H9 (cell line): ENCODE results near the gene ZNF382. TPM values are rescaled to one million over a fixed set of nuclear protein-coding genes. Genes with fewer than 3 reads are reported as not detected.

Experiments used
- DNase-seq: peaks from one replicate; pipeline ENCODE4 v3.0.0-alpha.2; 2017
- H2AFZ ChIP-seq: one replicate; pipeline ENCODE4 v1.6.1; 2013; ENCODE audit warnings: mild to moderate bottlenecking, low read length, control low read depth, moderate library complexity
- H2AK5ac ChIP-seq: 2 replicates; pipeline ENCODE4 v1.6.1; 2013; ENCODE audit warnings: low read length, control low read depth, mixed read lengths; ENCODE audit not compliant: insufficient read length
- H2BK120ac ChIP-seq: one replicate; pipeline ENCODE4 v1.6.1; 2013; ENCODE audit warnings: low read depth, mild to moderate bottlenecking, low read length, control low read depth, inconsistent platforms; ENCODE audit not compliant: poor library complexity, severe bottlenecking
- H2BK12ac ChIP-seq: 2 replicates; pipeline ENCODE4 v1.6.1; 2013; ENCODE audit warnings: low read length, control low read depth, mixed read lengths, low read depth; ENCODE audit not compliant: insufficient read length
- H2BK15ac ChIP-seq: 2 replicates; pipeline ENCODE4 v1.6.1; 2013; ENCODE audit warnings: low read depth, low read length, control low read depth
- H2BK20ac ChIP-seq: one replicate; pipeline ENCODE4 v1.6.1; 2013; ENCODE audit warnings: low read depth, mild to moderate bottlenecking, low read length, control low read depth, inconsistent platforms; ENCODE audit not compliant: poor library complexity, severe bottlenecking
- H2BK5ac ChIP-seq: 2 replicates; pipeline ENCODE4 v1.6.1; 2013; ENCODE audit warnings: low read length, control low read depth, mixed read lengths; ENCODE audit not compliant: insufficient read length
- H3K14ac ChIP-seq: 2 replicates; pipeline ENCODE4 v1.6.1; 2013; ENCODE audit warnings: low read length, control low read depth; ENCODE audit not compliant: insufficient read depth
- H3K18ac ChIP-seq: 2 replicates; pipeline ENCODE4 v1.6.1; 2013; ENCODE audit warnings: low read depth, mild to moderate bottlenecking, mixed read lengths, low read length, control low read depth; ENCODE audit not compliant: insufficient read length
- H3K23ac ChIP-seq: 2 replicates; pipeline ENCODE4 v1.6.1; 2013; ENCODE audit warnings: low read length, control low read depth, mixed read lengths, low read depth; ENCODE audit not compliant: insufficient read length
- H3K23me2 ChIP-seq: 2 replicates; pipeline ENCODE4 v1.6.1; 2013; ENCODE audit warnings: low read depth, mild to moderate bottlenecking, mixed read lengths, low read length, control low read depth; ENCODE audit not compliant: insufficient read length, poor library complexity, severe bottlenecking
- H3K27ac ChIP-seq: 2 replicates; pipeline ENCODE4 v1.5.1; 2013; ENCODE audit warnings: low read length, control low read depth, mixed read lengths, low read depth; ENCODE audit not compliant: insufficient read length
- H3K27me3 ChIP-seq: 2 replicates; pipeline ENCODE4 v1.6.1; 2013; ENCODE audit warnings: low read length, control low read depth, inconsistent platforms; ENCODE audit not compliant: insufficient read depth
- H3K4ac ChIP-seq: 2 replicates; pipeline ENCODE4 v1.6.1; 2013; ENCODE audit warnings: low read depth, mild to moderate bottlenecking, control low read depth, inconsistent platforms, low read length, moderate library complexity
- H3K4me1 ChIP-seq: 2 replicates; pipeline ENCODE4 v1.6.1; 2013; ENCODE audit warnings: low read length, control low read depth, inconsistent platforms; ENCODE audit not compliant: insufficient read depth
- H3K4me2 ChIP-seq: 2 replicates; pipeline ENCODE4 v1.6.1; 2013; ENCODE audit warnings: low read length, control low read depth, mixed read lengths; ENCODE audit not compliant: insufficient read length, insufficient read depth
- H3K56ac ChIP-seq: 2 replicates; pipeline ENCODE4 v1.6.1; 2013; ENCODE audit warnings: low read depth, mild to moderate bottlenecking, mixed read lengths, low read length, control low read depth; ENCODE audit not compliant: insufficient read length
- H3K79me1 ChIP-seq: 2 replicates; pipeline ENCODE4 v1.6.1; 2013; ENCODE audit warnings: low read depth, mild to moderate bottlenecking, moderate library complexity, low read length, control low read depth, inconsistent platforms; ENCODE audit not compliant: insufficient read depth, poor library complexity, severe bottlenecking
- H3K79me2 ChIP-seq: 2 replicates; pipeline ENCODE4 v1.6.1; 2013; ENCODE audit warnings: low read length, control low read depth, inconsistent platforms; ENCODE audit not compliant: insufficient read depth
- H3K9ac ChIP-seq: 2 replicates; pipeline ENCODE4 v1.6.1; 2013; ENCODE audit warnings: low read length, control low read depth, mixed read lengths; ENCODE audit not compliant: insufficient read length; ENCODE audit errors: extremely low read depth
- H3K9me3 ChIP-seq: one replicate; pipeline ENCODE4 v1.6.1; 2013; ENCODE audit warnings: low read depth, low read length, inconsistent platforms; ENCODE audit not compliant: control insufficient read depth
- H3T11ph ChIP-seq: one replicate; pipeline ENCODE4 v1.6.1; 2013; ENCODE audit warnings: mild to moderate bottlenecking, low read length, control low read depth, inconsistent platforms
- H4K20me1 ChIP-seq: one replicate; pipeline ENCODE4 v1.6.1; 2013; ENCODE audit not compliant: control insufficient read depth, insufficient read length, insufficient read depth
- H4K5ac ChIP-seq: 2 replicates; pipeline ENCODE4 v1.6.1; 2013; ENCODE audit warnings: low read depth, mild to moderate bottlenecking, mixed read lengths, low read length, control low read depth; ENCODE audit not compliant: insufficient read length
- H4K8ac ChIP-seq: replicated peaks from 2 replicates; pipeline ENCODE4 v1.6.1; 2013; ENCODE audit warnings: low read length, control low read depth, mixed read lengths, low read depth; ENCODE audit not compliant: insufficient read length
- H4K91ac ChIP-seq: 2 replicates; pipeline ENCODE4 v1.6.1; 2013; ENCODE audit warnings: low read depth, mild to moderate bottlenecking, moderate library complexity, mixed read lengths, low read length, control low read depth; ENCODE audit not compliant: insufficient read length
- H3K27ac Mint-ChIP-seq, 3 experiments: 2 replicates in 2 of 3; 3 replicates in 1 of 3; pipeline ENCODE4 v1.8.0; 2020 to 2021; ENCODE audit warnings: mixed read lengths in 3 of 3, mild to moderate bottlenecking in 1 of 3, moderate library complexity in 1 of 3
- H3K27me3 Mint-ChIP-seq: 2 replicates; pipeline ENCODE4 v1.8.0; 2021; ENCODE audit warnings: low read depth, mild to moderate bottlenecking, moderate library complexity, mixed read lengths
- H3K36me3 Mint-ChIP-seq, 3 experiments: 2 replicates in 2 of 3; 3 replicates in 1 of 3; pipeline ENCODE4 v1.8.0; 2020 to 2021; ENCODE audit warnings: low read depth in 3 of 3, mixed read lengths in 3 of 3; ENCODE audit not compliant: insufficient read depth in 1 of 3
- H3K4me1 Mint-ChIP-seq, 2 experiments: 2 replicates each; pipeline ENCODE4 v1.8.0; 2020; ENCODE audit warnings: mixed read lengths in 2 of 2
- H3K4me3 Mint-ChIP-seq, 2 experiments: 2 replicates in 1 of 2; 3 replicates in 1 of 2; pipeline ENCODE4 v1.8.0; 2020 to 2021; ENCODE audit warnings: mild to moderate bottlenecking in 2 of 2, mixed read lengths in 2 of 2, moderate library complexity in 1 of 2
- H3K9me3 Mint-ChIP-seq, 2 experiments: 2 replicates in 1 of 2; 3 replicates in 1 of 2; pipeline ENCODE4 v1.8.0; 2020; ENCODE audit warnings: mild to moderate bottlenecking in 2 of 2, mixed read lengths in 2 of 2, moderate library complexity in 1 of 2
- WGBS: extraction: QIAGEN DNeasy Blood & Tissue Kit; methylation state at CpG from one replicate; pipeline ENCODE4 v1.1.7; 2013; ENCODE audit warnings: missing lambda C conversion rate, low lambda C conversion rate, mixed read lengths; ENCODE audit not compliant: insufficient read length; ENCODE audit errors: extremely low coverage; 5-methylcytosine and 5-hydroxymethylcytosine counted together
- total RNA-seq: library from RNA; stranded (reverse); gene quantifications from 2 replicates; pipeline ENCODE4 v1.2.1, GENCODE V29; 2021
- TF ChIP-seq, protein P1 (sequence below): fragments of 200-600 bp; sonication (generic); conservative IDR thresholded peaks from 3 replicates; pipeline ENCODE4 v1.8.0; 2021; ENCODE audit warnings: antibody characterized with exemption, mild to moderate bottlenecking

ZNF382 gene
- total RNA-seq, 1 experiment from 2014 or later = 10.8 TPM

- H3T11ph ChIP-seq = no peak overlapping the region
- no CpG with 5 or more reads among the region's 2 CpGs for WGBS
- H3K18ac ChIP-seq = no peak overlapping the region
- H3K79me2 ChIP-seq = peaks cover 1% of the 10 kb centered on the region; the same call in 1 of the 2 replicates
- no peak overlapping the region for H4K8ac ChIP-seq
- H4K5ac ChIP-seq = no peak overlapping the region
- Mint-ChIP-seq H3K27me3 (no peaks in the 10 kb centered on the region), H3K36me3 (peaks cover 14 to 58% (median 33%) of the 10 kb centered on the region in 3 experiments), H3K4me1 (peaks cover 0 to under 1% of the 10 kb centered on the region in 2 experiments; a peak in 2 of 4 replicates), H3K27ac (no peak overlapping the region), H3K4me3 (no peak overlapping the region), H3K9me3 (peaks cover 4 to 64% of the 10 kb centered on the region in 2 experiments; a peak in 4 of 5 replicates)
- H3K9ac ChIP-seq = no peak overlapping the region
- no peak overlapping the region for H2BK5ac ChIP-seq
- H3K9me3 ChIP-seq = no peaks in the 10 kb centered on the region
- H2BK12ac ChIP-seq = no peak overlapping the region
- H3K23ac ChIP-seq = no peak overlapping the region
- no peak overlapping the region for H3K4me2 ChIP-seq
- no peak overlapping the region for H2AK5ac ChIP-seq
- H2BK120ac ChIP-seq = no peak overlapping the region
- no peak overlapping the region for H4K91ac ChIP-seq
- no peak overlapping the region for H3K27ac ChIP-seq
- no peaks in the 10 kb centered on the region for H3K23me2 ChIP-seq
- no peak overlapping the region for H2AFZ ChIP-seq
- H3K79me1 ChIP-seq = no peaks in the 10 kb centered on the region
- H2BK15ac ChIP-seq = no peak overlapping the region
- no peak overlapping the region for H3K56ac ChIP-seq
- no peak overlapping the region for H2BK20ac ChIP-seq
- H3K27me3 ChIP-seq = no peaks in the 10 kb centered on the region
- DNase-seq = no peak
- no peak overlapping the region for H3K14ac ChIP-seq
- H3K4ac ChIP-seq = no peak overlapping the region
- no peaks in the 10 kb centered on the region for H3K4me1 ChIP-seq
- H4K20me1 ChIP-seq = no peaks in the 10 kb centered on the region
- TF ChIP-seq, protein P1, sequence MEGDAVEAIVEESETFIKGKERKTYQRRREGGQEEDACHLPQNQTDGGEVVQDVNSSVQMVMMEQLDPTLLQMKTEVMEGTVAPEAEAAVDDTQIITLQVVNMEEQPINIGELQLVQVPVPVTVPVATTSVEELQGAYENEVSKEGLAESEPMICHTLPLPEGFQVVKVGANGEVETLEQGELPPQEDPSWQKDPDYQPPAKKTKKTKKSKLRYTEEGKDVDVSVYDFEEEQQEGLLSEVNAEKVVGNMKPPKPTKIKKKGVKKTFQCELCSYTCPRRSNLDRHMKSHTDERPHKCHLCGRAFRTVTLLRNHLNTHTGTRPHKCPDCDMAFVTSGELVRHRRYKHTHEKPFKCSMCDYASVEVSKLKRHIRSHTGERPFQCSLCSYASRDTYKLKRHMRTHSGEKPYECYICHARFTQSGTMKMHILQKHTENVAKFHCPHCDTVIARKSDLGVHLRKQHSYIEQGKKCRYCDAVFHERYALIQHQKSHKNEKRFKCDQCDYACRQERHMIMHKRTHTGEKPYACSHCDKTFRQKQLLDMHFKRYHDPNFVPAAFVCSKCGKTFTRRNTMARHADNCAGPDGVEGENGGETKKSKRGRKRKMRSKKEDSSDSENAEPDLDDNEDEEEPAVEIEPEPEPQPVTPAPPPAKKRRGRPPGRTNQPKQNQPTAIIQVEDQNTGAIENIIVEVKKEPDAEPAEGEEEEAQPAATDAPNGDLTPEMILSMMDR = no peak
Observed at GRCh38 chr19:36674201-36674600, 69.1 kb downstream of the ZNF382 start.
